AG04450 (cell line): Measurements from ENCODE around the gene SSTR3. TPM values are rescaled to one million over a fixed set of nuclear protein-coding genes. Genes with fewer than 3 reads are reported as not detected.

Source experiments
- CTCF ChIA-PET: fragments of 300-600, 350-600 bp; formaldehyde crosslinking; extraction: SDS; loops from one replicate; lab custom pipeline; 2022; ENCODE audit warnings: antibody characterized with exemption, inconsistent platforms; lab: Charles Lee
- POLR2A ChIA-PET: fragments of 350-600 bp; formaldehyde crosslinking; extraction: SDS; loops from one replicate; lab custom pipeline; 2021; ENCODE audit warnings: antibody characterized with exemption, inconsistent platforms; lab: Yijun Ruan, JAX
- DNase-seq: peaks from one replicate; pipeline ENCODE4 v3.0.0-alpha.2; 2011; ENCODE audit warnings: low read depth, low spot score
- H3K27ac ChIP-seq: one replicate; pipeline ENCODE4 v1.5.1; 2012; ENCODE audit warnings: low read depth, low read length, control low read depth
- H3K27me3 ChIP-seq: one replicate; pipeline ENCODE4 v1.6.0; 2012; ENCODE audit warnings: low read length; ENCODE audit not compliant: control insufficient read depth, insufficient read depth
- H3K4me3 ChIP-seq: 2 replicates; pipeline ENCODE4 v1.5.1; 2011; ENCODE audit warnings: mild to moderate bottlenecking, low read depth, low read length, control low read depth
- H3K9me3 ChIP-seq: 2 replicates; pipeline ENCODE4 v1.5.1; 2012; ENCODE audit warnings: low read length; ENCODE audit not compliant: control insufficient read depth, insufficient read depth
- polyA plus RNA-seq: library from polyadenylated mRNA; depleted of rRNA; stranded (reverse); fragments of >200 nt; gene quantifications from 2 replicates; pipeline ENCODE4 v1.2.3, GENCODE V29; 2011
- TF ChIP-seq, protein P1 (sequence below): IDR thresholded peaks from 2 replicates; pipeline ENCODE4 v1.5.1; 2011; ENCODE audit warnings: low read depth, low read length, control low read depth, inconsistent platforms

The SSTR3 gene
- polyA plus RNA-seq, 1 experiment, result 0.06 TPM

DNA sequence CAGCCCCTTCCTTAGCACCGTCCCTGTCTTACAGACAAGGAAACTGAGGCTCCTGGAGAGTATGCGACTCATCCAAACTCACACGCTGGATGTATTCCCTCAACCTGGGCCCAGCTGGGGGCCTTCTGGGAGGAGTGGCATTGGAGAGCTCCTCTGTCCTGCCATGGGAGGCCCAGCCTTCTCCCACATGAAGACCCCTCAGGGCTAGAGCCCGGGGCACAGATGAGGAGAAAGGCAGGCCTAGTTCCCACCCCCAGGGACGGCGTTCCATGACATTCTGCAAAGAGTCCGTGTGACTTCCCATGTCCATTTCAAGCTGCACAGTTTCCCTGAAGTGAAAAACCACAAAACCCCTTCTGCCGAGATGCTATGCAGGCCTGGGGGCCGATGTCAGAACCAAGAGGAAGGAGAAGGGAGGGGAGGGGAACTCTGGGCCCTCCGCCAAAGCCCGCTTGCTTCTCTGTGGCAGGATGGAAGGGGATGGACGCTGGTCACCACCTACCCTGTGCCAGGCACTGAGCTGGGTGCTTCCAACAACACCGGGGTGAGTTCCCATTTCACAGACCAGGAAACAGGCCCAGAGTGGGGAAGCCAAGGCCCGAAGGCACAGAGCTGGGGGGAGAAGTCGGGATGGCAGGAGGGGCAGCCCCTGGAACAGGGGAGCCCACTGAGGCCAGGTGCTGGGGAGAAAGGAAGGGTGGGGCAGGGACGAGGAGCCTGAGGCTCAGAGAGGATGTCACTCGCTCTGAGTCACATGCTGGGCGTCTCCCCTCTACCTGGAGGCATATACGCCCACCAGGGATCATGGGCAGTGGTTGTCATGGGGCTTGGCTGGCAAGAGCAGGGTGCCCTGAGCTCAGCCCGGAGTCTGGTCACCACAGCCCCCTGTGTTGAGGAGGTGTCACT lies 16.1 kb upstream of the SSTR3 start:
- TF ChIP-seq, protein P1, sequence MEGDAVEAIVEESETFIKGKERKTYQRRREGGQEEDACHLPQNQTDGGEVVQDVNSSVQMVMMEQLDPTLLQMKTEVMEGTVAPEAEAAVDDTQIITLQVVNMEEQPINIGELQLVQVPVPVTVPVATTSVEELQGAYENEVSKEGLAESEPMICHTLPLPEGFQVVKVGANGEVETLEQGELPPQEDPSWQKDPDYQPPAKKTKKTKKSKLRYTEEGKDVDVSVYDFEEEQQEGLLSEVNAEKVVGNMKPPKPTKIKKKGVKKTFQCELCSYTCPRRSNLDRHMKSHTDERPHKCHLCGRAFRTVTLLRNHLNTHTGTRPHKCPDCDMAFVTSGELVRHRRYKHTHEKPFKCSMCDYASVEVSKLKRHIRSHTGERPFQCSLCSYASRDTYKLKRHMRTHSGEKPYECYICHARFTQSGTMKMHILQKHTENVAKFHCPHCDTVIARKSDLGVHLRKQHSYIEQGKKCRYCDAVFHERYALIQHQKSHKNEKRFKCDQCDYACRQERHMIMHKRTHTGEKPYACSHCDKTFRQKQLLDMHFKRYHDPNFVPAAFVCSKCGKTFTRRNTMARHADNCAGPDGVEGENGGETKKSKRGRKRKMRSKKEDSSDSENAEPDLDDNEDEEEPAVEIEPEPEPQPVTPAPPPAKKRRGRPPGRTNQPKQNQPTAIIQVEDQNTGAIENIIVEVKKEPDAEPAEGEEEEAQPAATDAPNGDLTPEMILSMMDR, result no peak
- ChIA-PET POLR2A (interaction anchor here (0.6 kb wide), 1 partner anchor 142 kb away, joined by 3 read pairs; no protein-coding TSS in a partner anchor), CTCF (interaction anchor here (1.0 to 1.5 kb wide), 4 partner anchors 31 to 39 kb away, joined by 4 to 7 read pairs (median 4); no protein-coding TSS in a partner anchor)
- Histone ChIP-seq H3K4me3 (no peak overlapping the region), H3K9me3 (no peaks in the 10 kb centered on the region), H3K27ac (no peak overlapping the region), H3K27me3 (no peaks in the 10 kb centered on the region)
- no peak for DNase-seq

DNA sequence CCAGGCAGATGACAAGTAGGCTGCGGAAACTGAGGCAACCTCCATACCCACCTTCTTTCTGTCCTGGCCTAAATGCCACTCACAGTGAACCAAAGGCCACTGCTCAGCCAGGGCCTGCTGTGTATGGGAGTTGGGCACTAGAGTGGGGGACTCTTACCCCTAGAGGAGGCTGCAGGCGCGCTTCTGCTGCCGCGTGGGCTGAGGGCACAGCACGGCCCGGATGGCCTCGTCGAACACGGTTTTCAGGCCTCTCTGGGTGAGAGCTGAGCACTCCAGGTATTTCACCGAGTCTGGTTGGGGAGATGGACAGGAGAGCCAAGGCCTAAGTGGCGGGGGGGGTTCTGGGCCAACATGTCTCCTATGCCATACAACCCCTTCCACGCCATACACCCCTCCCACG lies 14.2 kb upstream of the SSTR3 start:
- ChIA-PET CTCF (interaction anchor here (1.2 kb wide), 1 partner anchor 35 kb away, joined by 4 read pairs; no protein-coding TSS in a partner anchor), POLR2A (no interaction called here)
- Histone ChIP-seq H3K9me3 (no peaks in the 10 kb centered on the region), H3K27ac (no peak overlapping the region), H3K4me3 (no peak overlapping the region), H3K27me3 (no peaks in the 10 kb centered on the region)
- no peak for DNase-seq
- TF ChIP-seq, protein P1, result no peak

DNA sequence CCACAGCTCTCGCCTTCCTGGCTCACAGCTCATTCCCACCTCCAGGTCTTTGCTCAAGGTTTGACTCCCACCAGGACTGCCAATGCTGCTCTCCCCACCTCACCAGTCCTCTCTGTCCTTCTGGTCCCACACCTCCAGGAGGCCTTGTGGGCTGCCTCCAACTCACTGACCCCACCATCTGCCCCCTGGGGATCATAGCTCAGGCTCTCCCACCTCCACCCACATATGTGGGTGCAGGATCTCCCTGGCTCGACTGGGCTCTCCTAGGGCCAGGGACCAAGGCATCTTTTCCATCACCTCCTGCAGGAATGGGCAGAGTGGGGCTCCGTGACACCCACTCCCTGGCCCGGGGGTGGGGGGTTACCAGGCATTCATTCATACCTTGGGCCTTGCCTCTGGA lies 13.8 kb upstream of the SSTR3 start:
- no peaks in the 10 kb centered on the region for H3K27me3 ChIP-seq
- no peak overlapping the region for H3K27ac ChIP-seq
- POLR2A ChIA-PET, result no interaction called here
- TF ChIP-seq, protein P1, result no peak
- CTCF ChIA-PET, result interaction anchor here (1.1 to 2.1 kb wide), 3 partner anchors 27 to 59 kb away, joined by 3 to 6 read pairs (median 4); no protein-coding TSS in a partner anchor
- peaks cover 4% of the 10 kb centered on the region for H3K9me3 ChIP-seq
- H3K4me3 ChIP-seq, result no peak overlapping the region
- no peak for DNase-seq

DNA sequence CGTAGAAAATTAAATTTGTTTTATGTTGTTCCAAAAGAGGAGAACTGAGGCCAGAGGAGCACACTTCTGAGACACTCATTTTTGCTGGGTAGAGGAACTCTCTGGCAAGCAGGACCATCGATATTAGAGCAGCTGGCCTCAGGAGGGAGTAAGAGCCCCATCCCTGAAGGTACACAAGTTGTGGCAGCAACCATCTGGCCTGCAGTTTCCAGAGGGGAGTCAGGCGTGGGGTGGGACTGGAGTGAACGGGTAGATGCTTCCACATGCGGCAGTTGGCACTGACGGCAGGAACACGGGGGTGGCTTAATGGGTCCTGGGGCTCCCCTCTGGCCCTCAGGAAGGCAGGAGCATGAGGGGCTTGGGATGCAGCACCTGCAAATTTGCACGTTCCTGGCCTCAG lies 13.2 kb upstream of the SSTR3 start:
- H3K4me3 ChIP-seq, result no peak overlapping the region
- H3K27me3 ChIP-seq, result peaks cover 4% of the 10 kb centered on the region
- no peak overlapping the region for H3K27ac ChIP-seq
- POLR2A ChIA-PET, result no interaction called here
- TF ChIP-seq, protein P1, result peak; percentile 26; the same call in 1 of the 2 replicates
- CTCF ChIA-PET, result interaction anchor here (1.1 to 2.1 kb wide), 3 partner anchors 26 to 60 kb away, joined by 3 to 6 read pairs (median 4); no protein-coding TSS in a partner anchor
- peaks cover 5% of the 10 kb centered on the region for H3K9me3 ChIP-seq
- DNase-seq, result no peak
